B cell (primary cell): Measurements from ENCODE around the gene IRGQ. TPM values are rescaled to one million over a fixed set of nuclear protein-coding genes. Genes with fewer than 3 reads are reported as not detected.

ENCODE experiments used
- ATAC-seq: fragments of 200-7000 bp; cut with Tn5 transposase; one replicate; pipeline ENCODE4 v1.10.0; 2021; ENCODE audit warnings: low read depth, mild to moderate bottlenecking, moderate number of reproducible peaks, moderate library complexity
- CTCF ChIA-PET: fragments of 350-600 bp; sonication (Branson Sonifier 250); formaldehyde crosslinking; loops from one replicate; lab custom pipeline; 2021; ENCODE audit warnings: antibody characterized with exemption, inconsistent platforms; lab: Charles Lee
- POLR2A ChIA-PET: fragments of 350-600 bp; sonication (Branson Sonifier 250); formaldehyde crosslinking; loops from one replicate; lab custom pipeline; 2021; ENCODE audit warnings: antibody characterized with exemption; lab: Charles Lee
- DNase-seq: peaks from one replicate; pipeline ENCODE4 v3.0.0; 2013
- H2AFZ ChIP-seq: 2 replicates; pipeline ENCODE4 v1.6.1; 2012; ENCODE audit warnings: mild to moderate bottlenecking, low read depth, low read length; ENCODE audit not compliant: insufficient read depth, poor library complexity, severe bottlenecking
- H3K27ac ChIP-seq, 2 donors: 1 replicate in 1 of 2; 2 replicates in 1 of 2; pipeline ENCODE4 v1.5.1; 2012 to 2013; ENCODE audit warnings: low read length in 2 of 2, mild to moderate bottlenecking in 2 of 2, moderate library complexity in 1 of 2
- H3K27me3 ChIP-seq, 4 experiments: fragments of 200-600 bp in 1 of 4; sonication (generic) in 1 of 4; replicated peaks in 1 of 4; 1 replicate in 2 of 4; 2 replicates in 2 of 4; pipeline versions ENCODE4 v1.6.1 to v1.7.0; 2013 to 2016; ENCODE audit warnings: low read length in 3 of 4, mild to moderate bottlenecking in 2 of 4, mixed read lengths in 1 of 4, moderate library complexity in 1 of 4; ENCODE audit not compliant: insufficient read depth in 4 of 4, control insufficient read depth in 3 of 4; ENCODE audit errors: control extremely low read depth in 1 of 4
- H3K36me3 ChIP-seq, 2 experiments: replicated peaks in 1 of 2; 1 replicate in 1 of 2; 2 replicates in 1 of 2; pipeline versions ENCODE4 v1.6.1 to v1.7.1; 2013; ENCODE audit warnings: low read length in 1 of 2; ENCODE audit not compliant: insufficient read depth in 2 of 2, control insufficient read depth in 1 of 2; ENCODE audit errors: control extremely low read depth in 1 of 2, extremely low read depth in 1 of 2
- H3K4me1 ChIP-seq, 2 donors: fragments of 200-600 bp in 1 of 2; sonication (generic) in 1 of 2; 1 replicate in 1 of 2; 2 replicates in 1 of 2; pipeline versions ENCODE4 v1.5.1 to v1.6.1; 2013 to 2017; ENCODE audit warnings: low read length in 2 of 2; ENCODE audit not compliant: control insufficient read depth in 2 of 2, insufficient read depth in 2 of 2
- H3K4me2 ChIP-seq: replicated peaks from 2 replicates; pipeline ENCODE3; 2012; ENCODE audit warnings: mild to moderate bottlenecking, low read depth, low read length; ENCODE audit not compliant: poor library complexity, severe bottlenecking
- H3K4me3 ChIP-seq, 5 experiments: fragments of 200-600 bp in 1 of 5; sonication (generic) in 1 of 5; 1 replicate in 3 of 5; 2 replicates in 2 of 5; pipeline versions ENCODE4 v1.5.1 to v1.7.0; 2011 to 2016; ENCODE audit warnings: low read length in 4 of 5, mild to moderate bottlenecking in 4 of 5, low read depth in 2 of 5, control low read depth in 1 of 5, moderate library complexity in 1 of 5; ENCODE audit not compliant: insufficient read depth in 1 of 5; ENCODE audit errors: control extremely low read depth in 1 of 5, extremely low read depth in 1 of 5
- H3K79me2 ChIP-seq: fragments of 200-600 bp; sonication (generic); one replicate; pipeline ENCODE4 v1.6.0; 2016; ENCODE audit warnings: low read length; ENCODE audit not compliant: control insufficient read depth, insufficient read depth
- H3K9ac ChIP-seq: fragments of 200-600 bp; sonication (generic); 2 replicates; pipeline ENCODE4 v1.6.1; 2017; ENCODE audit warnings: mild to moderate bottlenecking, low read length, moderate library complexity
- H3K9me3 ChIP-seq, 3 donors: one replicate each; pipeline versions ENCODE4 v1.6.1 to v1.7.1; 2013; ENCODE audit warnings: low read length in 2 of 3; ENCODE audit not compliant: control insufficient read depth in 2 of 3, insufficient read depth in 1 of 3; ENCODE audit errors: control extremely low read depth in 1 of 3
- H4K20me1 ChIP-seq: 2 replicates; pipeline ENCODE4 v1.6.0; 2012; ENCODE audit warnings: mild to moderate bottlenecking, low read length; ENCODE audit not compliant: insufficient read depth, control insufficient read depth, poor library complexity, severe bottlenecking
- H3K27ac Mint-ChIP-seq: one replicate; pipeline ENCODE4 v1.8.0; 2021; ENCODE audit warnings: mixed read lengths
- H3K27me3 Mint-ChIP-seq: one replicate; pipeline ENCODE4 v1.8.0; 2021; ENCODE audit warnings: mixed read lengths
- H3K4me1 Mint-ChIP-seq: one replicate; pipeline ENCODE4 v1.8.0; 2021; ENCODE audit warnings: mixed read lengths
- H3K4me3 Mint-ChIP-seq: one replicate; pipeline ENCODE4 v1.8.0; 2021; ENCODE audit warnings: mixed read lengths
- H3K9me3 Mint-ChIP-seq: one replicate; pipeline ENCODE4 v1.8.0; 2022; ENCODE audit warnings: mixed read lengths; ENCODE audit not compliant: insufficient read depth
- EZH2 ChIP-seq: IDR thresholded peaks from 2 replicates; pipeline ENCODE4 v1.6.1; 2012; ENCODE audit warnings: borderline replicate concordance, low read depth, mild to moderate bottlenecking, moderate library complexity, low read length; ENCODE audit not compliant: insufficient read depth, poor library complexity, severe bottlenecking
- WGBS: methylation state at CpG from one replicate; pipeline ENCODE4 v1.1.5; 2013; ENCODE audit warnings: missing lambda C conversion rate; ENCODE audit not compliant: insufficient coverage; 5-methylcytosine and 5-hydroxymethylcytosine counted together
- intact Hi-C: fragments of 100-400 bp; cut with micrococcal nuclease; formaldehyde crosslinking; loops from one replicate; pipeline ENCODE4 v1.10.0; 2022
- polyA plus RNA-seq: library from polyadenylated mRNA; depleted of rRNA; stranded (reverse); fragments of >200 nt; gene quantifications from 2 replicates; pipeline ENCODE4 v1.2.3, GENCODE V29; 2012
- total RNA-seq, 2 donors: library from RNA; stranded (reverse); fragments of 120-200 nt in 1 of 2; gene quantifications; 1 replicate in 1 of 2; 2 replicates in 1 of 2; pipeline versions ENCODE4 v1.2.3 to v1.2.4, GENCODE V29; 2013 to 2022
- TF ChIP-seq, protein P1 (sequence below): fragments of 200-600 bp; IDR thresholded peaks from one replicate; pipeline ENCODE4 v1.8.0; 2022; ENCODE audit warnings: antibody characterized with exemption, mild to moderate bottlenecking

IRGQ gene
- total and polyA plus RNA-seq, 2 donors (not counting 1 experiment from before 2014, with no cell fraction given), result 20.3 to 22.6 TPM

DNA sequence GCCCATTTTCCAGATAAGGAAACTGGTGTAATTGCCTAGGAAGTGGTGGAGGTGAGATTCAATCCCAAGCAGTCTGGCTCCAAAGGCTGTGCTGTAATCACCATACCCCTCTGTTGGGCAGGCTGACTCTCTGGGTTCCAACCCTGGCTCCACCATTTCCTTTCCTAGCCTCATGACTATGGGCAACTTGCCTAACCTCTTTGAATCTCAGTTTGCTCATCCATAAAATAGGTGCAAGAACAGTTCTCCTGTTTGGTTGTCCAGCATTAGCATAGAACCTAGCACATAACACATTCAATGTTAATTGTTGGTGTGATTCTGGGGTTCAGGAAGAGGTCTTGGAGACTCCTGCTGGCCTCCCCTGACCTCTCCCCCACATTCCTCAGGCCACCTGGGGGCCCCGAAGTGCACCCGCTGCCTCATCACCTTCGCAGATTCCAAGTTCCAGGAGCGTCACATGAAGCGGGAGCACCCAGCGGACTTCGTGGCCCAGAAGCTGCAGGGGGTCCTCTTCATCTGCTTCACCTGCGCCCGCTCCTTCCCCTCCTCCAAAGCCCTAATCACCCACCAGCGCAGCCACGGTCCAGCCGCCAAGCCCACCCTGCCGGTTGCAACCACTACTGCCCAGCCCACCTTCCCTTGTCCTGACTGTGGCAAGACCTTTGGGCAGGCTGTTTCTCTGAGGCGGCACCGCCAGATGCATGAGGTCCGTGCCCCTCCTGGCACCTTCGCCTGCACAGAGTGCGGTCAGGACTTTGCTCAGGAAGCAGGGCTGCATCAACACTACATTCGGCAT, 2.7 kb upstream of the IRGQ start:
- peaks cover 5% of the 10 kb centered on the region for H4K20me1 ChIP-seq
- H3K27me3 Mint-ChIP-seq, result no peaks in the 10 kb centered on the region
- H3K27ac Mint-ChIP-seq, result no peak overlapping the region
- peaks cover 18 to 40% of the 10 kb centered on the region in 2 donors for H3K4me1 ChIP-seq
- H3K36me3 ChIP-seq, result peaks cover 0 to 34% of the 10 kb centered on the region in 2 experiments
- no peak overlapping the region for H3K4me3 Mint-ChIP-seq
- ChIA-PET POLR2A (no interaction called here), CTCF (interaction anchor here (1.2 to 1.3 kb wide), 2 partner anchors 28 to 44 kb away, joined by 3 to 6 read pairs; no protein-coding TSS in a partner anchor)
- no peak overlapping the region for H3K4me2 ChIP-seq
- H3K9ac ChIP-seq, result no peak overlapping the region
- H3K79me2 ChIP-seq, result peaks cover 52% of the 10 kb centered on the region
- no peak for ATAC-seq
- 96% methylated on average over 19 of the region's 19 CpGs for WGBS
- H3K4me1 Mint-ChIP-seq, result peaks cover 40% of the 10 kb centered on the region
- H3K27ac ChIP-seq, result no peak overlapping the region
- intact Hi-C loops, result no loop called here
- H3K9me3 Mint-ChIP-seq, result no peaks in the 10 kb centered on the region
- H2AFZ ChIP-seq, result no peak overlapping the region
- no peak for TF ChIP-seq EZH2
- TF ChIP-seq, protein P1, sequence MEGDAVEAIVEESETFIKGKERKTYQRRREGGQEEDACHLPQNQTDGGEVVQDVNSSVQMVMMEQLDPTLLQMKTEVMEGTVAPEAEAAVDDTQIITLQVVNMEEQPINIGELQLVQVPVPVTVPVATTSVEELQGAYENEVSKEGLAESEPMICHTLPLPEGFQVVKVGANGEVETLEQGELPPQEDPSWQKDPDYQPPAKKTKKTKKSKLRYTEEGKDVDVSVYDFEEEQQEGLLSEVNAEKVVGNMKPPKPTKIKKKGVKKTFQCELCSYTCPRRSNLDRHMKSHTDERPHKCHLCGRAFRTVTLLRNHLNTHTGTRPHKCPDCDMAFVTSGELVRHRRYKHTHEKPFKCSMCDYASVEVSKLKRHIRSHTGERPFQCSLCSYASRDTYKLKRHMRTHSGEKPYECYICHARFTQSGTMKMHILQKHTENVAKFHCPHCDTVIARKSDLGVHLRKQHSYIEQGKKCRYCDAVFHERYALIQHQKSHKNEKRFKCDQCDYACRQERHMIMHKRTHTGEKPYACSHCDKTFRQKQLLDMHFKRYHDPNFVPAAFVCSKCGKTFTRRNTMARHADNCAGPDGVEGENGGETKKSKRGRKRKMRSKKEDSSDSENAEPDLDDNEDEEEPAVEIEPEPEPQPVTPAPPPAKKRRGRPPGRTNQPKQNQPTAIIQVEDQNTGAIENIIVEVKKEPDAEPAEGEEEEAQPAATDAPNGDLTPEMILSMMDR, result no peak
- no peaks in the 10 kb centered on the region for H3K27me3 ChIP-seq
- H3K4me3 ChIP-seq, result no peak overlapping the region
- no peaks in the 10 kb centered on the region for H3K9me3 ChIP-seq
- DNase-seq, result no peak

DNA sequence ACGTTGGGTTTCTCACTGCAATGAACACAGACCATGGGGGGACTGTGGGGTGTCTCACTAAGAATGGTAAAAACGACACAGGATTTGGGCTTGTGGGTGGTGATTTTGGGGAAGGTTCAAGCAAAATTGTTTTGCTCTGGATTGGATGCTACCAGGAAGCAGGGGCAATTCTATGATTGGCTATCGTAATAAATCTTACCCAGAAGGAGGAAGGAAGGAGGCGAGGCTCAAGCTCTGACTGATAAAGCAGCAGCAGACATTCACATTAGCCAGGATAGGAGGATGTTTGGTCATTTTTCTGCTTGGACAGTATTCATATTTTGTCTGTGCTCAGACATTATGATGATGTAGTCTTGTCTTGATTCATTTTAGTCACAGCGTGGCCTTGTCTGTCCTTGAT, 1.9 kb upstream of the IRGQ start:
- no peaks in the 10 kb centered on the region for H3K27me3 ChIP-seq
- H3K9me3 ChIP-seq, result no peaks in the 10 kb centered on the region
- Mint-ChIP-seq H3K4me1 (peaks cover 44% of the 10 kb centered on the region), H3K9me3 (no peaks in the 10 kb centered on the region), H3K4me3 (peak overlapping the region; percentile 98), H3K27me3 (no peaks in the 10 kb centered on the region), H3K27ac (peak overlapping the region; percentile 99)
- peaks cover 16 to 38% of the 10 kb centered on the region in 2 donors for H3K4me1 ChIP-seq
- 42% methylated on average over 4 of the region's 5 CpGs for WGBS
- H3K27ac ChIP-seq, result peak overlapping the region in 1 of 2 donors; percentile 34
- H3K9ac ChIP-seq, result no peak overlapping the region
- no peak overlapping the region for H2AFZ ChIP-seq
- no peak for ATAC-seq
- no peak for DNase-seq
- peak overlapping the region; percentile 79 for H3K4me2 ChIP-seq
- intact Hi-C loops, result no loop called here
- peaks cover 0 to 41% of the 10 kb centered on the region in 2 experiments for H3K36me3 ChIP-seq
- H3K4me3 ChIP-seq, result no peak overlapping the region
- TF ChIP-seq EZH2, result no peak
- TF ChIP-seq, protein P1, result no peak
- ChIA-PET POLR2A (no interaction called here), CTCF (interaction anchor here (1.1 to 7.5 kb wide), 4 partner anchors 23 to 151 kb away, joined by 3 to 126 read pairs (median 26); no protein-coding TSS in a partner anchor)
- H3K79me2 ChIP-seq, result peaks cover 59% of the 10 kb centered on the region
- H4K20me1 ChIP-seq, result peaks cover 5% of the 10 kb centered on the region
